ENCODE results near the gene HSPA4L.

HSPA4L gene

DNA sequence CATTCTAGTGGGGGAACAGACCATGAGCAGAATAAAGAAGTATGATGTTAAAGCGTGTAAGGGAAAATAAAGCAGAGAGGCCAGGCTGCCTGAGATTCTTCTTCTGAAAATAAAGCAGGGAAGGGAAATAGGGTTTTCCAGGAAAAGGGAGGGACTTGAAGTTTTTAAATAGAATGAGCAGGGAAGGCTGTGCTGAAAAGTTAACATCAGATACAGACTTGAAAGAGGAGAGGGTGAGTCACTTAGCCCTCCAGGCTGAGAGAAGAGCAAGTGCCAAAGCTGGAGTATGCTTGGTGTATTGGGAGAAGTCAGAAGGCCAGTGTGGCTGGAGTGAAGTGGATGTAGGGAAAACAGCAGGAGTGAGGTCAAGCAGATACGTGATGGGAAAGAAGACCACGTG lies 88.6 kb downstream of the HSPA4L start:
- DNase-seq = no peak

GRCh38 chr4:127875791-127876190 lies 93.7 kb downstream of the HSPA4L start:
- DNase-seq = no peak

GRCh38 chr4:127880763-127881562 lies 98.8 kb downstream of the HSPA4L start, which contains the start of gene PLK4:
TSS of gene PLK4 (plus strand) at chr4:127880893. CDS start at chr4:127881135, 242 bp downstream.
- DNase-seq = peak; percentile 93

GRCh38 chr4:127881563-127881864 lies 99.4 kb downstream of the HSPA4L start:
- DNase-seq = no peak

- no peak for DNase-seq
Observed at GRCh38 chr4:127888559-127888958, 106.4 kb downstream of the HSPA4L start.

GRCh38 chr4:127889903-127890302 lies 107.8 kb downstream of the HSPA4L start:
- no peak for DNase-seq

All from activated CD8-positive, alpha-beta memory T cell treated with anti-CD3 and anti-CD28 coated beads, Interleukin-2, amount 50 U/mL, for 4 hours (primary cell).